DOHH2 (cell line): Measurements from ENCODE around the gene BLTP1.

Experiments
- H3F3A ChIP-seq: fragments of 200-600 bp; sonication (generic), shearing (Covaris generic); 2 replicates; pipeline ENCODE4 v1.6.0; 2016; ENCODE audit warnings: antibody characterized with exemption, mild to moderate bottlenecking; ENCODE audit not compliant: control insufficient read depth, insufficient read depth
- H3K27ac ChIP-seq: fragments of 200-600 bp; sonication (generic); 2 replicates; pipeline ENCODE4 v1.5.1; 2014; ENCODE audit warnings: low read depth, mild to moderate bottlenecking, low read length, moderate library complexity
- H3K27me3 ChIP-seq: fragments of 200-600 bp; sonication (generic); 2 replicates; pipeline ENCODE4 v1.6.1; 2014; ENCODE audit warnings: mild to moderate bottlenecking, low read length, mixed read lengths; ENCODE audit not compliant: control insufficient read depth
- H3K36me3 ChIP-seq: fragments of 200-600 bp; sonication (generic); 2 replicates; pipeline ENCODE4 v1.6.1; 2014; ENCODE audit warnings: mild to moderate bottlenecking, low read length, moderate library complexity, mixed read lengths; ENCODE audit not compliant: control insufficient read depth
- H3K4me1 ChIP-seq: fragments of 200-600 bp; sonication (generic); 2 replicates; pipeline ENCODE4 v1.6.1; 2014; ENCODE audit warnings: mild to moderate bottlenecking, low read length, mixed read lengths; ENCODE audit not compliant: control insufficient read depth
- H3K4me2 ChIP-seq: fragments of 200-600 bp; sonication (generic); 2 replicates; pipeline ENCODE4 v1.6.0; 2014; ENCODE audit warnings: mild to moderate bottlenecking, low read length, moderate library complexity
- H3K4me3 ChIP-seq: fragments of 200-600 bp; sonication (generic); 2 replicates; pipeline ENCODE4 v1.5.1; 2014; ENCODE audit warnings: mild to moderate bottlenecking, low read length, mixed read lengths
- H3K79me2 ChIP-seq: fragments of 200-600 bp; sonication (generic); 2 replicates; pipeline ENCODE4 v1.6.1; 2014; ENCODE audit warnings: mild to moderate bottlenecking, low read length, mixed read lengths; ENCODE audit not compliant: control insufficient read depth
- H3K9me2 ChIP-seq: fragments of 200-600 bp; sonication (generic); replicated peaks from 2 replicates; pipeline ENCODE4 v1.6.1; 2014; ENCODE audit warnings: mild to moderate bottlenecking, low read length, mixed read lengths; ENCODE audit not compliant: control insufficient read depth
- H3K9me3 ChIP-seq: fragments of 200-600 bp; sonication (generic); 2 replicates; pipeline ENCODE4 v1.6.1; 2014; ENCODE audit warnings: antibody characterized with exemption, low read length, mixed read lengths; ENCODE audit not compliant: control insufficient read depth, insufficient read depth
- H4K20me1 ChIP-seq: fragments of 200-600 bp; sonication (generic); 2 replicates; pipeline ENCODE4 v1.6.0; 2014; ENCODE audit warnings: low read depth, mild to moderate bottlenecking, antibody characterized with exemption, low read length, moderate library complexity; ENCODE audit not compliant: control insufficient read depth, insufficient read depth
- EZH2phosphoT487 ChIP-seq: fragments of 200-600 bp; sonication (generic); IDR thresholded peaks from 2 replicates; pipeline ENCODE4 v1.6.1; 2017; ENCODE audit warnings: borderline replicate concordance, mild to moderate bottlenecking, antibody characterized with exemption, low read length, moderate library complexity, mixed read lengths
- TF ChIP-seq, protein P1 (sequence below): fragments of 200-600 bp; sonication (generic); IDR thresholded peaks from one replicate; pipeline ENCODE4 v1.5.1; 2014; ENCODE audit warnings: antibody characterized with exemption, mild to moderate bottlenecking, low read depth, low read length; ENCODE audit not compliant: poor library complexity, severe bottlenecking

Gene BLTP1

DNA sequence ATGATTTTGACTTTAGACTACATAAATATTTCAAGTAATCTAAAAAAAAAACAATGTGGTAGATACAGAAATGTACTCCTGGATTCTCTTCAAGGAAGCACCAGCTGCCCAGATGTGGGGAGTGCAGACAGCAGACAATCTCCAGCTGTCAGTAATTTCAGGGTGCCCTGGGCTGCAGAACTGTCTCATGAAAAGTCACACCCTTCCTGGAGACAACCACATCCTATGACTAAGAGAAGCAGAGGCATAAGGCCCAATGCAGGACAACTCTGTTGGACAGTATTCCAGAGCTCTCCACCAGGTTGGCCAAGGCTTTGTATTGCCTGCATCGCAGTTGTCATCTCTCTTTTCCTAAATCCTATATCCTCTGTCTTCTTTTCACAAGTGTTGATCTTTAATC lies 34.4 kb upstream of the BLTP1 start:
- H3F3A ChIP-seq: no peaks in the 10 kb centered on the region
- no peaks in the 10 kb centered on the region for H3K27me3 ChIP-seq
- H3K36me3 ChIP-seq: no peaks in the 10 kb centered on the region
- H3K79me2 ChIP-seq: no peaks in the 10 kb centered on the region
- H3K9me2 ChIP-seq: no peaks in the 10 kb centered on the region
- no peaks in the 10 kb centered on the region for H4K20me1 ChIP-seq
- no peak for TF ChIP-seq EZH2phosphoT487
- TF ChIP-seq, protein P1, sequence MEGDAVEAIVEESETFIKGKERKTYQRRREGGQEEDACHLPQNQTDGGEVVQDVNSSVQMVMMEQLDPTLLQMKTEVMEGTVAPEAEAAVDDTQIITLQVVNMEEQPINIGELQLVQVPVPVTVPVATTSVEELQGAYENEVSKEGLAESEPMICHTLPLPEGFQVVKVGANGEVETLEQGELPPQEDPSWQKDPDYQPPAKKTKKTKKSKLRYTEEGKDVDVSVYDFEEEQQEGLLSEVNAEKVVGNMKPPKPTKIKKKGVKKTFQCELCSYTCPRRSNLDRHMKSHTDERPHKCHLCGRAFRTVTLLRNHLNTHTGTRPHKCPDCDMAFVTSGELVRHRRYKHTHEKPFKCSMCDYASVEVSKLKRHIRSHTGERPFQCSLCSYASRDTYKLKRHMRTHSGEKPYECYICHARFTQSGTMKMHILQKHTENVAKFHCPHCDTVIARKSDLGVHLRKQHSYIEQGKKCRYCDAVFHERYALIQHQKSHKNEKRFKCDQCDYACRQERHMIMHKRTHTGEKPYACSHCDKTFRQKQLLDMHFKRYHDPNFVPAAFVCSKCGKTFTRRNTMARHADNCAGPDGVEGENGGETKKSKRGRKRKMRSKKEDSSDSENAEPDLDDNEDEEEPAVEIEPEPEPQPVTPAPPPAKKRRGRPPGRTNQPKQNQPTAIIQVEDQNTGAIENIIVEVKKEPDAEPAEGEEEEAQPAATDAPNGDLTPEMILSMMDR: no peak
- H3K9me3 ChIP-seq: no peaks in the 10 kb centered on the region
- no peak overlapping the region for H3K27ac ChIP-seq
- no peak overlapping the region for H3K4me3 ChIP-seq
- H3K4me1 ChIP-seq: no peaks in the 10 kb centered on the region
- no peak overlapping the region for H3K4me2 ChIP-seq

DNA sequence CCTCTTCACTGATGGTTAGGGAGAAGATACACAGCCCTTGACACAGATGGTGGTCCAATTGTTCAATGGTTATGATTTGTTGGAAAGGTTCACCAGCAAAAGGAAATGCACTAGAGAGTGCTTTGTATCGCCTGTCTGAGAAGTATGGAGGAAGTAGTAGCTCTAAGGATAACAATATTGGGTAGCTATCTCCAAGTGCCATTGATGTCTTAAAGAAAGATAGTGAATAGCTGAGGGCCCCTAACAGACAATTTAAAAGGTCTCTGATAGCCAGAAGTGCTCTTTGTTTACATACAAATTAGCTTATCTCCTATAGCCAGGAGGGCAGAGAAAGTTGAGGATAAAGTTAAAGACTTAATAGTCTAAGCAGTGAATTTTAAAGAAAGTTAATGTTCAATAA lies 33.9 kb upstream of the BLTP1 start:
- no peak for TF ChIP-seq EZH2phosphoT487
- no peaks in the 10 kb centered on the region for H3K27me3 ChIP-seq
- no peak overlapping the region for H3K4me3 ChIP-seq
- H3K9me2 ChIP-seq: no peaks in the 10 kb centered on the region
- no peaks in the 10 kb centered on the region for H3F3A ChIP-seq
- no peak overlapping the region for H3K4me2 ChIP-seq
- no peaks in the 10 kb centered on the region for H3K4me1 ChIP-seq
- no peak overlapping the region for H3K27ac ChIP-seq
- no peaks in the 10 kb centered on the region for H4K20me1 ChIP-seq
- no peaks in the 10 kb centered on the region for H3K9me3 ChIP-seq
- no peaks in the 10 kb centered on the region for H3K36me3 ChIP-seq
- no peaks in the 10 kb centered on the region for H3K79me2 ChIP-seq

DNA sequence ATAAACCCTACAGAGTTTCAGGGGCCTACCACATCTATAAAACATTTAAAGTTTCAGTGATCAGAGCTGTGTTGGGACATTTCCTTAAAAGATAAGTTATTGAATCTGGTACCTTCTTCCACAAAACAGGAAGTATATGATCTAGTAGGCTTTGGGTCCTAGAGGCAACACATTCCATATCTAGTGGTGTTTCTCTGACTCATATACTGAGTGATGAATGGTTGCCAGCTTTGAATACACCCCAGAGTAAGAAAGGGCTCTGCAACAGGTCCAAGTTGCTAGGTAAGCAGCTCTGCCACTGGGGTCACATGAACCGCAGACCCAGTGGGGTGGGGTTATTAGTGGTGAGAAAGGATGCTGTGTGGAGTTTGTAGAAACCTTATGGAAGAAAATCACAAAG lies 32.4 kb upstream of the BLTP1 start:
- no peaks in the 10 kb centered on the region for H3K4me1 ChIP-seq
- no peaks in the 10 kb centered on the region for H3K9me2 ChIP-seq
- H3K79me2 ChIP-seq: no peaks in the 10 kb centered on the region
- H3F3A ChIP-seq: no peaks in the 10 kb centered on the region
- H3K4me2 ChIP-seq: no peak overlapping the region
- H4K20me1 ChIP-seq: no peaks in the 10 kb centered on the region
- no peak overlapping the region for H3K4me3 ChIP-seq
- no peak for TF ChIP-seq EZH2phosphoT487
- TF ChIP-seq, protein P1: no peak
- H3K36me3 ChIP-seq: no peaks in the 10 kb centered on the region
- no peaks in the 10 kb centered on the region for H3K27me3 ChIP-seq
- no peaks in the 10 kb centered on the region for H3K9me3 ChIP-seq
- no peak overlapping the region for H3K27ac ChIP-seq

DNA sequence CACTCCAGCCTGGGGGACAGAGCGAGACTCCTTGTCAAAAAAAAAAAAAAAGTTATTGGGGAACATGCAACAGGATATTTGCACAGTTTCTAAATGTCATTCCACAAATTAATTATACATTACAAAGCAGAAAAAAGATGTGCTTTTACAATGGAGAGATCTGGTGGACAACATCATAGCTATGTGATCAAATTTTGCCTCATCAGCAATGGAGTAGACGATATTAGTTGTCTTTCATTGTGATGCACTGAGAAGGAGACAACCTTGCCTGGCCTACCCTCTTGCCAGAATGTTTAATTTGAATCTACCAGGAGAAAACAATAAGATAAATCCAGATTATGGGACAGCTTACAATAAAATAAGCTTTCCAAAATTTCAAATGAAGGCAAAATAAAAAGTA lies 30.5 kb upstream of the BLTP1 start:
- Histone ChIP-seq H3K9me3 (no peaks in the 10 kb centered on the region), H3K27ac (no peak overlapping the region), H3K4me2 (no peak overlapping the region), H3K36me3 (no peaks in the 10 kb centered on the region), H3F3A (no peaks in the 10 kb centered on the region), H4K20me1 (no peaks in the 10 kb centered on the region), H3K79me2 (no peaks in the 10 kb centered on the region), H3K4me1 (no peaks in the 10 kb centered on the region), H3K4me3 (no peak overlapping the region), H3K27me3 (no peaks in the 10 kb centered on the region), H3K9me2 (no peaks in the 10 kb centered on the region)
- TF ChIP-seq, protein P1: no peak
- no peak for TF ChIP-seq EZH2phosphoT487
